ENCODE measurements around the gene EIF1AX.

EIF1AX gene

DNA sequence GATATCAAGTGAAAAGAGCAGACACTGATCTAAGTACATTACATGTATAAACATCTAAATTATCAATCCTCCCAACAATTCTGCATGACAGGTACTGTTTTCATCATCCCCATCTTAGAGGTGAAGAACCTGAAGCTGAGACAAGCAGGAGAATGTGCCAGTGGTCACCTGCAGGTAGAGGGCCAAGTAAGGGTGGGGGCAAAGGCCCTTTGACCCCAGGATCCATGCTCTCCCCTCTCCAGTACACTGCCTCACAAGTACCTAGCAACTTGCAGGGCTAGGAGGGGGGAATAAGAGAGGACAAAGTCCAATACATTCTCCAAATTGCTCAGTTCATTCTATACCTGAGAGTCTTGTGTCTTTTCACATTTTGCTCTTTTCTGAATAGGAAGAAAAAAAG is 16.7 kb downstream of the EIF1AX start:
- DNase-seq, result no peak

DNA sequence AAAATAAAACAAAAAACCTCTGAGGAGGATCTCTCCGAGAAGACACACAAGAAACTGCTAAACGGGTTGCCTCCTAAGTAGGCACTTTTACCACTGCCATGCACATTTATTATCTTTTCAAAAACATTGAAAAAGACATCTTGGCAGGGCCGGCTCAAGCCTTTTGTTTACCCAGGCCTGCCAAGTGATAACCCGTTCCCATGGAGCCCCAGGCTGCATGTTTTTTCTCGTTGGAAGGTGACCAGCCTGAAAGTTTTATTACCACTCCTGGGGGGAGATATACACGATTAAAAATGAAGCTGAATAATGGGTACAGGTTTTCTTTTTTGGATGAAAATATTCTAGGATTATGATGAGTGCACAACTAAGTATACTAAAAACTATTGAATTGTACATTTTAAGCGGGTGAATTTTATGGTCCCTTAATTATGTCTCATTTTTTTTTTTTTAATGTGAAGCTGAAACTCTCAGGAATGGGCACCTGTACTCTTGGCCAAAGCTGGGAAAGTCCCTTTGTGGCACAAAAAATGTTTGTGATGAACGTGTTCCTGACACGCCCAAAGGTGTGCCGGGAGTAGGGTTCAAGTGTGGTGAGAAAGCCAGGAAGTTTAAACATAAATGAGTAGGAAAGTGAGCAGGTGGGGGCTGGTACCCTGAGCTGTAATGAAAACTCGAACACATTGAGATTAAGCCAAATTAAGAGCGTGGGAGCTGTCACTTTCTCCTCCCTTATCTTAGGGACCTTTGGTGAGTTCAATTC is 23.4 kb downstream of the EIF1AX start:
- DNase-seq, result no peak

DNA sequence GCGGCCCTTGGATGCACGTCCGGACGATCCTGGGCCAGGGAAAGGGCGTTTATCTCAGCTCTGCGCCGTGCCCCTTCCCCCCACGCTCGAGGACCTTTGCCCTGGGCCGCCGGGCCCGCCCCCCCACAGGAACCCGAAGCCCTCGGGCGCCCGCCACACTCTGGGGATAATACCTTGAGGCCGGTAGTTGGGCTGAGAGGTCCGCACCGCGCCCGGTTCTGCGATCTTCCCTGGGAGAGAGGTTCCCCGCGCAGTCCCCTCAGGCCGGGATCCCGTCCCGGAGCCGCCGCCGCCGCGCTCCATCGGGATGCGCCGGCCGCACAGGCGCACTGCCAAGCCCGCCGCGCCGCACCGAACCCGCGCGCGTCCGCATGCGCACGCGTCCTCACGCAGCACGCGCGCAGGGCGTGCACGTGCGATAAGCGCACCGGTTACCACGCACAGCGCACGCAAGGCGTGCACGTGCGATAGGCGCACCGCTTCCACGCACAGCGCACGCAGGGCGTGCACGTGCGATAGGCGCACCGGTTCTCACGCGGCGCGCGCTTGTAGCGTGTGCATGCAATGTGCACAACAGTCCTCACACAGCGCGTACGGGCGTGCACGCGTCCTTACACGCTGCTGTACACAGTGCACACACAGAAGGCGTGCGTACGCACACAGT is 24.9 kb downstream of the EIF1AX start, which contains the start of gene MAP7D2:
MAP7D2 (minus strand) TSS at position 331 of the 664 bp plus-strand sequence; CDS start at position 303, 28 bp downstream.
- no peak for DNase-seq

DNA sequence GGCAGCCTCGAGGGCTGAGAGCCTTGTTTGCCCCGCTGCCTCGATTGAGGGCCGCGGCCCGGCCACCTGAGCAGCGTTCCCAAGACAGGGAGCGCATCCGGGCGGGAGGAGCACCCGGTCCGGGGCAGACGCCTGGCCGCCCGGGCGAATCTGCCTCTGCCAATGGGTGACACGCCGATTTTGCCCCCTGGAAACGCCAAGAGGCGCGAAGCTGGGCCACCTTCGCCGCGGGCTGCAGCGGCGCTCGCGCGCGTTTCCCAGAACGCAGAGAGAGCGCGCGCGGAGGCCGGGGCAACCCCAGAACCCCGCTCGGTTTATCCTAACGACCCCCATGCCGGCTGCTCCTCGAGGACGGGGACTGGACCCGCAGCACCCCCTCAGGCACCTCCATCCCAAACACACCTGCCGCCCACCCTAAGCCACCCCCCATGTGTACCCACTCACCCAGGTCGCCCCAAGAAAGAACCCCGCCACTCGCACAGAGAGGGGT is 25.5 kb downstream of the EIF1AX start:
- DNase-seq, result no peak

DNA sequence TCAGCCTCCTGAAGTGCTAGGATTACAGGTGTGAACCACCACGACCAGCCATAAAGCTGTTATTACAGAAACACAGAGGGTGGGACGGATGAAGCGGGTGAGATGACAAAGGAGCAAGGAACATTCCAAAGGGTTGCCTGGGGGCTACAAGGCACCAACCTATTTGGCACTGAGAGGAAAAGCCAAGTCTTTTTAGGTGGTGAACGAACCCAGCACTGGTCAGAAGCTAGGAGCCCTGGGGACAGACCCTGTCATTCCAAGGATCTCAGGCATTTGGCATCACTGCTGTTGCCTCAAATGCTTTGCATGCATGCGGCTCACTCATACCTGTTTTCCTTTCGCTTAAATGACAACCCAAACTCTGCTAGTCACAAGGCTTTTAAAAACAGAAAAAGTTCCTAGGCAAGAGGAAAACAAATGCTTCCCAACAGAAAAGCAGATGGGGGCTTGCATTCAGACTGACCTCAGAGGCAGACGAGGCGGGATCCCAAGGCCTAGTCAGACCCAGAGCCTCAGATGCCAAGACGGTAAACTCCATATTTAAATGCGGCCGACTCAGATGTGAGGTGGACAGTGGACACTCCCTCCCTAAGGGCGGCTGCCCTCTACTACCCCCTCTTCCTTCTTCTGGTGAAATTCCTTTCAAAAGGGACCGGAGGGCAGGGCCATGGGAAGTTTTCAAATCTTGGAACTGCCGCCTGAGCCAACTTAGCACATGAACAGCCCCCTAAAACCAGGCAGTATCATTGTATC is 29.4 kb downstream of the EIF1AX start:
- no peak for DNase-seq

DNA sequence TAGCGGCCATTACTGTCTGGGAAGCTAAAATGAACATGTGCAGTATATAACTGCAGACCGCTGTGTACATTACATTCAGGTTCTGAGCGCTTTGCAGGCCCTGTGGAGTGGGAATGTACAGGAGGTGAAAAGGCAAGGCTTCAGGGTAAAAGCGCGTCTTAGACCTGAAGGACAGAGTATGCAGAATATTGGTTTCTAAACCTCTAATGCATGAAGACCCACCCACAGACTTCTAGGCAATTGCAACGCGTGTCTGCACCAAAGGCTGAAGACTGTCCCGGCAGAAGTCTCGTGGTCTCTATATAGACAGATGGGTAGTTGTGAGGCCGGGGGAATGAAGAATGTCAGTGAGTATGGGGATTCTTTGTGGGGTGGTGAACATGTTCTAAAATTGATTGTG is 30.4 kb downstream of the EIF1AX start:
- no peak for DNase-seq

DNA sequence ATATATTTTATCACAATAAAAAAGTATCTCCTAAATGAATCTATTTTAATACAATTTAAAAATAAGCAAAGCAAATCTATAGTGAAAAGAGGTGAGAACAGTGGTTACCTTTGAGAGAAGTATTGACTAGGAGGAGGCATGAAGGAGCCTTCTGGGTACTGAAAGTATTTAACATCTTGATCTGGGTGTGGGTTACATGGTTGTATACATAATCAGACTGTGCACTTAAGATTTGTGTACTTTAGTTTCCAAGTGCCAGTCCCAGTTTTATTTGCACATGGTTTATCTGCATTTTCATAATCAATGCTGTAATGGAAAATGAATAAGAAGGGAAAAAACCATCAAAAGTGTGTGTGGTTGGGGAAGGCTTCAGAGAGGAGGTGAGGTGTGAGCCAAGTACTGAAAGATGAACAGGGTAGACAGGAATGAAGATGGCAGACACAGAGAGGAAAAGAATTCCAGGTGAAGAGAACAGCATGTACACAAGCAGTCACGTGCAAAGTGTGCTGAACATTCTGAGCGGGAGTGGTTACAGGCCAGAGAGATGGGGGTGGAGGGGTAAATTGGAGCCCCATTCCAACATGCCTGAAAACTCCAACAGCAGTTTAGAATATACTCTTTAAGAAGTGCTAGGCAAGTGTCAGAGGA is 39.6 kb downstream of the EIF1AX start:
- no peak for DNase-seq

DNA sequence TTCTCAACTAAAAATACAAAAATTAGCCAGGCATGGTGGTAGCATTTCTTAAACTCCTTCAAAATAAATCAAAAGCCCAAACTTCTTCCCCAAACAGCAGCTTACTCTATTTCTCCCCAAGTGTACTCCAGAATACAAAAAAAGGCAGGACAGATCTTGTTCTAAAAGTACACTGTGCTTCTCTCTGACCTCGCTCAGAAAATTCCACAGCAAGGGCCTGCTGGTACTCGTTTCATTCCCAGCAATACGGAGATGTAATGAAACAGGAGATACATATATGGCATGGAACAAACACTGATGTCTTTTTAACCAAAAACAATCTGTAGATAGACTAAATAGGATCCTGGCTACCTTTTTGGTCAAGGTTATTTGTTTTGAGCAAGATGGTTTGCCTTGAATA is 50.1 kb downstream of the EIF1AX start:
- DNase-seq, result no peak

GRCh38 chrX:20089845-20090244 is 51.8 kb downstream of the EIF1AX start:
- no peak for DNase-seq

DNA sequence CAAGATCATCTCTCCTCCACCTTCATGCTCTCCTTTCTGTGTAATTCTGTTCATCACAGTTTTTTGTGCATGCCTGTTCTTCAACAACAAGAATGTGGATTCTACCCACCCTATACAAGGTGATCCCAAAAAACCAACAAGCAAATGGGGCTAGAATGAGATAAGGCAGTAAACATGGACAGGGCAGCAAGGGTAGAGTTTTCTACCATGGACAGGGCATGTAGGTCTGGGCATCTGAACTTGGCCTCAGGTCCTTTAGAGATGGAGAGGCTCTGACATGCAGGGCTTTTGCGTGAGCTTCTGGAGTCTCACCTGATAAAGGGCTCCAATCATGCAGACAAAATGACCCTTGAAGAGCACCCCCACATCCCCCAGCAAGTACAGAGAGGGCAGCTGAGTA is 61.4 kb downstream of the EIF1AX start:
- DNase-seq, result no peak
